ENCODE results near the gene NR6A1. TPM values are rescaled to one million over a fixed set of nuclear protein-coding genes. Genes with fewer than 3 reads are reported as not detected.

Gene NR6A1
- total and polyA plus RNA-seq, 2 of the 8 experiments (the other 6 are each of a cell fraction or from before 2014, with no cell fraction given): 93.2 to 237 TPM

- peak; percentile 27 to 52 for TF ChIP-seq RAD21 (IDR thresholded peaks at IDR 0.05 in 1 of 2, conservative IDR thresholded peaks at IDR 0.05 in 1 of 2; ENCODE audit: low read depth in 2 of 2, low read length in 2 of 2)
- TF ChIP-seq JUN (IDR thresholded peaks at IDR 0.05; ENCODE audit: low read depth, low read length): peak; percentile 47; the same call in 1 of the 2 replicates
- TF ChIP-seq, protein P1, sequence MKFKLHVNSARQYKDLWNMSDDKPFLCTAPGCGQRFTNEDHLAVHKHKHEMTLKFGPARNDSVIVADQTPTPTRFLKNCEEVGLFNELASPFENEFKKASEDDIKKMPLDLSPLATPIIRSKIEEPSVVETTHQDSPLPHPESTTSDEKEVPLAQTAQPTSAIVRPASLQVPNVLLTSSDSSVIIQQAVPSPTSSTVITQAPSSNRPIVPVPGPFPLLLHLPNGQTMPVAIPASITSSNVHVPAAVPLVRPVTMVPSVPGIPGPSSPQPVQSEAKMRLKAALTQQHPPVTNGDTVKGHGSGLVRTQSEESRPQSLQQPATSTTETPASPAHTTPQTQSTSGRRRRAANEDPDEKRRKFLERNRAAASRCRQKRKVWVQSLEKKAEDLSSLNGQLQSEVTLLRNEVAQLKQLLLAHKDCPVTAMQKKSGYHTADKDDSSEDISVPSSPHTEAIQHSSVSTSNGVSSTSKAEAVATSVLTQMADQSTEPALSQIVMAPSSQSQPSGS (IDR thresholded peaks at IDR 0.05; ENCODE audit: low read length): no peak
These were observed 248.7 kb downstream of the NR6A1 start (continued) for GRCh38 chr9:124522121-124523098.

All from H1 (cell line).